Measurements from ENCODE around the gene LY9. TPM values are rescaled to one million over a fixed set of nuclear protein-coding genes. Genes with fewer than 3 reads are reported as not detected.

The LY9 gene
- total RNA-seq, 4 donors from 2014 or later, result 0.40 to 9.4 (median 1.8) TPM

GRCh38 chr1:160829766-160830165 is 33.8 kb downstream of the LY9 start:
- no peaks in the 10 kb centered on the region for H3K36me3 ChIP-seq
- no peaks in the 10 kb centered on the region for H3K9me3 ChIP-seq
- no peaks in the 10 kb centered on the region for H3K4me1 ChIP-seq
- intact Hi-C loops (cut with DNase I; ENCODE audit: low total_unique reads) (loop anchor here (10.0 kb wide), 1 partner anchor 125 kb away; the partner anchor contains the start of gene ITLN2), in situ Hi-C loops (cut with MboI; ENCODE audit: low pct_ligation_motif_present in 1 of 4, low pct_unique_long_range_greater_than_20kb in 1 of 4, low sequenced_read_pairs in 3 of 4) (loop anchor here in 3 of 4 donors (5.0 to 25.0 kb wide), 4 partner anchors 55 to 258 kb away; partner anchors contain the start of genes ITLN2 (in 2 of the 3), KLHDC9 (in 1 of the 3) and NECTIN4 (in 1 of the 3))
- H3K4me3 ChIP-seq, result no peak overlapping the region
- DNase-seq, result no peak
- no peaks in the 10 kb centered on the region for H3K27me3 ChIP-seq
- TF ChIP-seq POLR2AphosphoS5 (IDR thresholded peaks at IDR 0.05), result no peak
- no peak for TF ChIP-seq EP300 (IDR thresholded peaks at IDR 0.05; ENCODE audit: low read depth)
- no peak for TF ChIP-seq POLR2A (IDR thresholded peaks at IDR 0.05)
- TF ChIP-seq CTCF (IDR thresholded peaks at IDR 0.05), result no peak
- H3K27ac ChIP-seq, result no peak overlapping the region
- WGBS, 2 donors (ENCODE audit: low coverage in 1 of 2), result 81 to 100% methylated on average over 1 of the region's 1 CpG

- Histone ChIP-seq H3K36me3 (no peaks in the 10 kb centered on the region), H3K4me1 (no peaks in the 10 kb centered on the region), H3K27ac (no peak overlapping the region), H3K27me3 (no peaks in the 10 kb centered on the region), H3K9me3 (no peaks in the 10 kb centered on the region), H3K4me3 (no peak overlapping the region)
- peak; percentile 84 for DNase-seq
- in situ Hi-C loops (cut with MboI; ENCODE audit: low pct_ligation_motif_present in 1 of 4, low pct_unique_long_range_greater_than_20kb in 1 of 4, low sequenced_read_pairs in 3 of 4), result loop anchor here in 2 of 4 donors (5.0 to 25.0 kb wide), 3 partner anchors 56 to 257 kb away; partner anchors contain the start of genes ITLN2 (in 2 of the 2), KLHDC9 (in 1 of the 2) and NECTIN4 (in 1 of the 2)
- WGBS, 2 donors (ENCODE audit: low coverage in 1 of 2), result 65 to 80% methylated on average over 1 to 8 of the region's 8 CpGs
- intact Hi-C loops (cut with DNase I; ENCODE audit: low total_unique reads), result loop anchor here (10.0 kb wide), 1 partner anchor 124 kb away; the partner anchor contains the start of gene ITLN2
- TF ChIP-seq POLR2AphosphoS5 (IDR thresholded peaks at IDR 0.05), result no peak
- peak; percentile 51 to 81 (median 66) for TF ChIP-seq CTCF (IDR thresholded peaks at IDR 0.05)
Observed at GRCh38 chr1:160830321-160831153, 34.6 kb downstream of the LY9 start.

- Histone ChIP-seq H3K4me1 (peaks cover 0 to 16% (median 3%) of the 10 kb centered on the region in 4 donors), H3K4me3 (no peak overlapping the region), H3K36me3 (no peaks in the 10 kb centered on the region), H3K9me3 (no peaks in the 10 kb centered on the region), H3K27ac (no peak overlapping the region), H3K27me3 (no peaks in the 10 kb centered on the region)
- TF ChIP-seq CTCF (IDR thresholded peaks at IDR 0.05), result peak; percentile 52 to 78 (median 62)
- TF ChIP-seq POLR2AphosphoS5 (IDR thresholded peaks at IDR 0.05), result no peak
- TF ChIP-seq EP300 (IDR thresholded peaks at IDR 0.05; ENCODE audit: low read depth), result no peak
- intact Hi-C loops (cut with DNase I; ENCODE audit: low total_unique reads) (loop anchor here (10.0 kb wide), 1 partner anchor 120 kb away; the partner anchor contains the start of gene ITLN2), in situ Hi-C loops (cut with MboI; ENCODE audit: low pct_ligation_motif_present in 1 of 4, low pct_unique_long_range_greater_than_20kb in 1 of 4, low sequenced_read_pairs in 3 of 4) (loop anchor here in 3 of 4 donors (5.0 to 25.0 kb wide), 3 partner anchors 60 to 252 kb away; partner anchors contain the start of genes ITLN2 (in 3 of the 3), KLHDC9 (in 1 of the 3) and NECTIN4 (in 1 of the 3))
- peak; percentile 28 for DNase-seq
- 44 to 79% methylated on average over 1 to 3 of the region's 3 CpGs for WGBS, 2 donors (ENCODE audit: low coverage in 1 of 2)
Observed at GRCh38 chr1:160834945-160835565, 39.1 kb downstream of the LY9 start.

- no peaks in the 10 kb centered on the region for H3K9me3 ChIP-seq
Observed at GRCh38 chr1:160835751-160836150, 39.8 kb downstream of the LY9 start.

More at GRCh38 chr1:160835751-160836150, 39.8 kb downstream of the LY9 start:
- H3K4me3 ChIP-seq, result no peak overlapping the region
- H3K36me3 ChIP-seq, result no peaks in the 10 kb centered on the region
- H3K27ac ChIP-seq, result no peak overlapping the region
- no peak for TF ChIP-seq CTCF (IDR thresholded peaks at IDR 0.05)
- no peak for TF ChIP-seq POLR2AphosphoS5 (IDR thresholded peaks at IDR 0.05)
- TF ChIP-seq POLR2A (IDR thresholded peaks at IDR 0.05), result no peak
- TF ChIP-seq EP300 (IDR thresholded peaks at IDR 0.05; ENCODE audit: low read depth), result no peak
- no peaks in the 10 kb centered on the region for H3K27me3 ChIP-seq
- DNase-seq, result no peak
- in situ Hi-C loops (cut with MboI; ENCODE audit: low pct_ligation_motif_present in 1 of 4, low pct_unique_long_range_greater_than_20kb in 1 of 4, low sequenced_read_pairs in 3 of 4), result loop anchor here in 2 of 4 donors (5.0 to 25.0 kb wide), 3 partner anchors 61 to 252 kb away; partner anchors contain the start of genes ITLN2 (in 1 of the 2), KLHDC9 (in 1 of the 2) and NECTIN4 (in 1 of the 2)
- 71 to 93% methylated on average over 3 of the region's 3 CpGs for WGBS, 2 donors (ENCODE audit: low coverage in 1 of 2)
- H3K4me1 ChIP-seq, result peaks cover 0 to 16% (median 3%) of the 10 kb centered on the region in 4 donors
- intact Hi-C loops (cut with DNase I; ENCODE audit: low total_unique reads), result loop anchor here (10.0 kb wide), 1 partner anchor 119 kb away; the partner anchor contains the start of gene ITLN2
